NCI-H128 (cell line): ENCODE data around the gene VSX1.

Experiments
- DNase-seq: peaks from one replicate; lab custom pipeline; 2025; ENCODE audit not compliant: unreplicated experiment; lab: John Stamatoyannopoulos, UW

Gene VSX1

DNA sequence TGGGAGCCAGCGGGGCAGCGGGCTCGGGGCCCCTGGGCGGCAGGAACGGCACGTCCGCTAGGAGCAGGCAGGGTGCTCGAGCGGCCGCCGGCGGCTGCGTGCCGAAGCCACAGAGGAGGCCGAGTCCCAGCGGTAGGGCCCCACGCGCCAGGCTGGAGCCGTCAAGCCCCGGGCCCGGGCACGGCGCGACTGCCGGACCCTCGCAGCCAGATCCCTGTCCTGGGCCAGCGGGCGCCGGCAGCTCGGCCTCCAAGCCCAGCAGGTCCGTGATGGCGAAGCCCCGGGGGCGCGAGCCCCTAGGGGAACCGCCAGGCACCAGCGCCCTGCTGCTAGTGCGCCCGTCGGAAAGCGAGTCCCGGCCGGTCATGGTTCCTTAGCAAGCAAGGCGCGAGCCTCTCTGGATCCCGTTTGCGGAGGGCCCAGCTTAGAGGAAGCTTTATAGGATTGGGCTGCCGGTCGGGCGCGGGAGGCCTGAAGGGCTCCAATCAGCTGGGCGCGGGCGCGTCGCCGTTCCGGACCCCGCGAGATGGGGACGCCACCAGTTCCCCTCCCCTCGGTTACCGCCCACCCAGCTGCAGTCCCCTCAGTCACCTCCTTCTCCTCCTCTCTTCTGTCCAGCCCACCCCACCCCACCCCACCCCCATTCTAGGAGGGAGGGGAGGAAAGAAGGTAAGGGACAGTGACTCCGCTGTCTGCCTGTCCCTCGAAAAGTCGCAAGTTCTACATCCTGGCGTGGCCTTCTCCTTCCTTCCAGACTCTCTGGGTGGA is at the start of gene VSX1:
VSX1 (minus strand) TSS at position 412 of the 768 bp plus-strand sequence; CDS start at position 367, 45 bp downstream.
- DNase-seq: no peak

DNA sequence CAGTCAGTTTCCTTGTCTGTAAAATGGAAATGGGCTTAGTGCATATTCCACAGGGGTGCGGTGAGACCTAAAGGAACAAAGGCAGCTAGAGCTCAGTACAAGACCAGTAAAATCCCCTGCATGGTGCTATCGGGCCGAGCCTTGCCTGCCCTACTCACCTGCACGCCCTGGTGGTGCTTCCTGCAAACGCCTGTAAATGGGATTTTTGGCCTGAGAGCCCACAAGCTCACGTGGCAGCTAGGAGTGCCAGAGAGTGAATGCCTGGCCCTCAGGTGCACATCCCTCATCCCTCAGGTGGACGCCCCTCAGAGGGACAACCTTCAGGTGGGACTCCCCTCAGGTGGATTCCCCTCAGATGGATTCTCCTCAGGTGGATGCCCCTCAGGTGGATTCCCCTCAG is 48.0 kb upstream of the VSX1 start:
- no peak for DNase-seq

DNA sequence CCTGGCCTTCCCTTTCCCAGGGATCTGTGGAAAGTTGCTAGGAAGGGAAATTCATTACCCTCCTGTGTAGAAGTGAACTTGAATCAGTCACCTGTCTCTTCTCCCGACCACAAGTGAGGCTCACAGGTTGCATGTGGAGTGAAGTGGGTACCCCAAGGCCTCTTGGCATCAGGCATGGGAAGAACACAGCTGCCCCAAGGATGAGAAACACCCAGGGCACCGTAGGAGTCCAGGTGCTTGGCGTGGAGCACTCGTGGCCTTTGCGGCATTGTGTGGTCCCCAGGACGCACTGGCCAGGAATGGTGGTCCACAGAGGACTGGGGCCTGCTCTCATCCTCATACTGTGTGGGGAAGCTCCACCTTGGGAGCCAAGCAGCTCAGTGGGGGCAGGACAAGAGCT is 47.5 kb upstream of the VSX1 start:
- no peak for DNase-seq

DNA sequence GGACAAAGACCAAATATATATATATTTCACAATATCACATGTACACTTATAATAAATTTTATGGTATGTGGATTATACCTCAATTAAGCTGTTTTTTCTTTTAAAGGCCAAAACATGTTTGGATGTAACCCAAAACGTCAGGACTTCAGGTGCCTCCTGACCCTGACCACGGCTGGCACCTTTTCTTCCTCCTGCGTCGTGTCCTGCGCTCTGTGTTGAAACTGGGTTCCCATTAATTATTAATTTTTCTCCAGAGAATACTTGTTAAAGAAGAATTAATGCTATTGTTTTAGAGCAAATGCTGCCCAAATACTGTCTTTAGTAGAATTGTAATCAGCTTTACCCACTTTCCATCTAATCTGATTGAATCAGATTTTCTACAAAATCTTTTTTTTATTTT is 46.7 kb upstream of the VSX1 start:
- DNase-seq: no peak

DNA sequence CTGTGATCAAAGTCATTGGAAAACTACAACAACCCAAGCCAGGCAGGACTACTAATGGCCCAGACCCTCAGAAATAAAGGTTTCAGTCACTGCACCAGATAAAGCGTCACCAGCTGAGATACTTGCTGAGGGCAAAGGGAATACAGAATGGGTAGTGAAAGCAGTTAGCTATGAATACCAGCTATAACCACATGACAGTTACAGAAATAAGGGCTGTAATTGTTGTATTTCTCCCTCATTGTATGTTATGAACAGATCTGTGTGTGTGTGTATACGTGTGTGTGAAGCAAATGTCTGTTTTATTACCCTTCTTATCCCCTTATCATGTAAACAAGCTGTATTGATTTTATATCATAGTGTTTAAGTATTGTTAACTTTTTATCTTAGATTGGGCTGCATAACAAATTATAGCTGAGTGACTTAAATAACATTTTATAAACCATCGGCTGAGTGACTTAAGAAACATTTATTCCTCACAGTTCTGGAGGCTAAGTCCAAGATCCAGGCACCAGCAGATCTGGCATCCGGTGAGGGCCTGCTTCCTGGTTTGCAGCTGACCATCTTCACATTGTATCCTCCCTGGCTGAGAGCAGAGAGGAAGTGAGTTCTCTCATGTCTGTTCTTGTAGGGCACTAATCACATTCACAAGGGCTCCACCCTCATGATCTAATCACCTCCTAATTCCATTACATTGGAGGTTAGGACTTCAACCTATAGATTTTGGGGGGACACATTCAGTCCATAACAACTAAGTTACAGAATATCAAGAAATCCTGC is 46.0 kb upstream of the VSX1 start:
- no peak for DNase-seq

DNA sequence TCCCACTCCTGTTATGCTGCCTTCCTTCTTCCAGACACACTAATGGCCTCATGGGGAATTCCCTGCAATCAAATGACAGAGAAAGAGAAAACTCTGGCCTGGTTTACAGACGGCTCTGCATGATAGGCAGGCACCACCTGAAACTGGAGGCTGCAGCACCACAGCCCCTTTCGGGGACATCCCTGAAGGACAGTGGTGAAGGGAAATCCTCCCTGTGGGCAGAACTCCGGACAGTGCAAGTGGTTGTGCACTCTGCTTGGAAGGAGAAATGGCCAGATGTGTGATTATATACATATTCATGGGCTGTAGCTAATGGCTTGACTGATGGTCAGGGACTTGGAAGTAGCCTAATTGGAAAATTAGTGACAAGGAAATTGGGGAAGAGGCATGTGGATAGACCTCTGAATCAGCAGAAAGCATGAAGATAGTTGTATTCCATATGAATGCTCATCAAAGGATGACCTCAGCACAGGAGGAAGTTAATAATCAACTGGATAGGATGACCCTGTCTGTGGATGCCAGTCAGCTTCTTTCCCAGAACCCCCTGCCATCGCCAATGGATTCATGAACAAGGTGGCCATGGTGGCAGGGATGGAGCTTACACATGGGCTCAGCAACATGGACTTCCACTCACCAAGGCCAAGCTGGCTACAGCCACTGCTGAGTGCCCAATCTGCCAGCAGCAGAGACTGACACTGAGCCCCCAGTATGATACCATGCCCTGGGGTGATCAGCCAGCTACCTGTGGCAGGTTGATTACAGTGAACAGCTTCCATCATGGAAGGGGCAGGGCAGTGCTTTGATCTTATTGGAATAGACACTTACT is 44.5 kb upstream of the VSX1 start:
- no peak for DNase-seq

DNA sequence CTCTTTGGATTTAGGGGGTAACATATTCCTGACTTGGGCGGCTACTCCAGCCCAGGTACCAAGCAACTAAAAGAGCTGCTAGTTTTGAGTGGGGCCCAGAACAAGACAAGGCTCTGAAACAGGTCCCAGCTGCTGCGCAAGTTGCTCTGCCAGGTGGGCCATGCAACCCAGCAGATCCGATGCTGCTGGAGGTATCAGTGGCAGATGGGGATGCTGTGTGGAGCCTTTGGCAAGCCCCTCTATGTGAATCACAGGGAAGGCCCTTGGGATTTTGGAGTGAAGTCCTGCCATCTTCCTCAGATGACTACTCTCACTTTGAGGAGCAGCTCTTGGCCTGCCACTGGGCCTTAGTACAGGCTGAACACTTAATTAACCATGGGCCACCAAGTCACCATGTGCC is 43.7 kb upstream of the VSX1 start:
- no peak for DNase-seq

DNA sequence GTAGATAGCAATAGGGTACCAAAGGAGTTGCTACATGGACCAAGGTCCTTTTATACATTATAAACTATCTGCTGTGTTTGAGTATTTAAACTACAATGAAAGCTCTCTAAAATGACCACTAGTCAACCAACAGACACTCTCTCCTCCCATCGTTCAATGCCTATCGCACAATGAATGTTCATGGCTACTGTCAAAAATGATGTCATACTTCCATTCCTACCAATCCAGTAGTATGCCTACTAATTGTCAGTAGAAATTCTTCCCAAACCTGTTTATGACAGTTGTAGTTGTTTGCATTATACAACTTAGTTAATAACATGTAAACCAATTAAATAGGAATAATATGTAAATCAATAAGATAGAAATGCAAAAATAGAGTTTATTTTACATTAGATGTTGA is 39.0 kb upstream of the VSX1 start:
- DNase-seq: no peak

DNA sequence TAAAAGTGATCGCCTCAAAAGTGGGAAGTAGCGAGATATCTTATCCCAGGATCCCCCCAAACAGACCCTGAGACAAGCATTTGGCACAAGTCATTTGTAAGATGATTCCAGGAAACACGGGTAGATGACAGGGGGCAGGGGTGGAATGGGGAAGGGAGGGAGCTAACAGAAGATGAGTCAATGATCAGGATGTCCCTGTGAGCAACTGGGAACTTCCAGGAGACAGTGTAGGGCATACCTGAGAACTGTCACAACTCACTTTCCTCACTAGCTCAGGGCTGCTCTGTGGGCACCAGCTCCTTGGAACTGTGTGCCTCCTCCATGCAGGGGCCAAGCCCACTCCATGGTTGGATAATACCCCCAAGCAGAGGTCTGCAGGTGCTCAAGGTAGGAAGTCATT is 38.5 kb upstream of the VSX1 start:
- no peak for DNase-seq

DNA sequence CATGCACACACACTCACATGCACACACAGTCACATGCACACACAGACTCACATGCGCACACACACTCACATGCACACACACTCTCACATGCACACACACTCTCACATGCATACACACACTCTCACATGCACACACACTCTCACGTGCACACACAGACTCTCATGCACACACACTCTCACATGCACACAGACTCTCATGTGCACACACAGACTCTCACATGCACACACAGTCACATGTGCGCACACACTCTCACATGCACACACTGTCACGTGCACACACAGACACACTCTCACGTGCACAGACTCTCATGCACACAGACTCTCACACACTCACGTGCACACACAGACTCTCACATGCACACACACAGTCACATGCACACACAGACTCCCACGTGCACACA is 36.6 kb upstream of the VSX1 start:
- DNase-seq: no peak

DNA sequence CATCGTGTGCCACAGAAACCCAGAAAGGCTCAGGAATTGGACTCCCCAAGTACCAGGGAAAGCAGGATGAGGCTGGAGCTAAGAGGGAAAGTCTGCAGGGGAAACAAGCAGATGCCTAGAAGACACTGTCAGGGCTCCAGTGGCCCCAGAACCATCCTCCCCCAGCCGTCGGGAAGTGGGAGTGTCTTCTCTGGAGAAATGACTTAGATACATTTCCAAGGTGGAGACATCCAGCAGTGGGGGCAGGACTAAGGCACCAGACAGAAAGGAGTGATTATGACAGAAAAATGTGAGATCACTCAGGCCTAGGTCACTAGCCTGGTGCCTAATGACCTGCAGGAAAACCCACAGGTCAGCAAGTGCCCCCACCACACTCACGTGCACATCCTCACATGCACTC is 36.0 kb upstream of the VSX1 start:
- DNase-seq: no peak

DNA sequence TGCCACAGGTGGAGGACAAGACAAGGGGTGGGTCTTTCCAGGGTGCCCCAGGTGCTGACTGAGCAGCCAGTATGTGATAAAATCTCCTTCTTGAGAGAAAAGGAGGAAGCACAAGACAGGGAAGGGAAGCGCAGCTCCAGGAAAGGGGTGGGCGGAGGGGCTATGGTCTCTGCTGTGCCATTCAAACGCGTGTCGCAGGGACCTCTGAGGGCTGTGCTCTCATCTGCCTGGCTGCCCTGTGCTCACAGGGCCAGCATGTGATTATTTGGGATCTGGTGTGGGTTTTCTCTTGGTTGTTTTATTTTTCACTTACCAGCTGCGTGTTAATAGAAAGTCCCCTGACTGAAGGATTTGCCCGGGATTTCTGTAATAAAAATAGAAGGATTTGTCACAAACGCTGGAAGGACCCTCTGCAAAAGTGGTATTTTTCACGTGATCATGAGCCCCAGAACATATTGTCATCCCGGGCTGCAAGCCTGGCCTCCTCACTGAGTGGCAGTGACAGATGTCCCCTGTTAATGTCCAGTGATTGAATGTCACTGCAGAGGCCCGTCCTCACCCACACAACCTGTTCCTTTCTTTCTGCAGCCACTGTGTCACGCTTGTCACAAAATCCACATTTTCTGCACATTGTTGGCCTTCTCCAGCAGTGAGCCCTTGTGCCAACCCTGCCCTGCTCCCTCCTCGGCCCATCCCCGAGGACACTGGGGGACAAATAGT is 35.0 kb upstream of the VSX1 start:
- no peak for DNase-seq

DNA sequence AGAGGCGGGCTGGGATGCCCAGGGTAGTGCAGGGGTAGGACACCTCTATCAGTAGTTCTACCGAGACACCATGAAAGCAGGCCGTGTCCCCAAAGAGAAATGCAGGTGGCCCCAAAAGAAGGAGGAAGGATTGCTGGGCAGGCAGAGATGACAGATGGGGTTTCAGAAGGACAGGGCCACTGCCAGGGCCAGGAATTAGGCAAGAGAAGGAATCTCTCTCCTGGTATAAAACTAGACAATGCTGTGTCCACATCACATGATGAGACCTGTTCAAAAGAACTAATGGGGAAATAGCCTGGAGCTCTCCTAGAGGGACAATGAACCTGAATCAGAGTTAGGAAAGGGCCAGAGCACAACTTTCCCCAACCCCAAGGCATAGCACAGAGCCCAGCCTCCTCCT is 21.6 kb upstream of the VSX1 start:
- DNase-seq: no peak

DNA sequence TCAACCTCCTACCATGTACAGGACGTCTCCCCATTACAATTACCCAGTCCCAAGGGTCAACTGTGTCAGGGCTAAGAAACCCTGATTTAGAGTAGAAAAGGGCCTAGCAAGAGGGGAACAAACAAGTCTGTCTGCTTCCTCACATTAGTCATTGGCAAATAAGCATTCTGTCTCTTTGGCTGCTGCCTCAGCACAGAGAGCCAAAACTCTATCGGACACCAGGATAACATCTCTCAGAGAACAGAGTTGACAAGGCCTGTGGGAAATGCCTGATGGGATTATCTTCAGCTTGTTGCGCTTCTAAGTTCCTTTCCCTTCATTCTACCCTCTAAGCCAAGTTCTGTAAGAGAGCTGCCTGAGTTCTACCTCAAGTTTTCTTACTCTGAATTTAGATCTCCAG is 19.0 kb upstream of the VSX1 start:
- no peak for DNase-seq

DNA sequence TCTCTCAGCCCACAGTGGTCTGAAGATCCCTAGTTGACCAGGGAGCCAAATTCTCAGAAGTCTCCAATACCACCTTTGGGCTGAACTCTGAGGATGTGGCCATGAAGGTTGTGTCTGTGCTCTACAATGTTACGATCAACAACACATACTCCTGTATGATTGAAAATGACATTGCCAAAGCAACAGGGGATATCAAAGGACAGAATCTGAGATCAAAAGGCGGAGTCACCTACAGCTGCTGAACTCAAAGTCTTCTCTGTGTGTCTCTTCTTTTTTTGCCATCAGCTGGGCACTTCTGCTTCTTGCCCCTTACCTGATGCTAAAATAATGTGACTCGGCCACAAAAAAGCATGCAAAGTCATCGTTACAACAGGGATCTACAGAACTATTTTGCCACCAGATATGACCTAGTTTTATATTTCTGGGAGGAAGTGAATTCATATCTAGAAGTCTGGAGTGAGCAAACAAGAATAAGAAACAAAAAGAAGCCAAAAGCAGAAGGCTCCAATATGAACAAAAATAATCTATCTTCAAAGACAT is 17.7 kb upstream of the VSX1 start:
- DNase-seq: no peak

DNA sequence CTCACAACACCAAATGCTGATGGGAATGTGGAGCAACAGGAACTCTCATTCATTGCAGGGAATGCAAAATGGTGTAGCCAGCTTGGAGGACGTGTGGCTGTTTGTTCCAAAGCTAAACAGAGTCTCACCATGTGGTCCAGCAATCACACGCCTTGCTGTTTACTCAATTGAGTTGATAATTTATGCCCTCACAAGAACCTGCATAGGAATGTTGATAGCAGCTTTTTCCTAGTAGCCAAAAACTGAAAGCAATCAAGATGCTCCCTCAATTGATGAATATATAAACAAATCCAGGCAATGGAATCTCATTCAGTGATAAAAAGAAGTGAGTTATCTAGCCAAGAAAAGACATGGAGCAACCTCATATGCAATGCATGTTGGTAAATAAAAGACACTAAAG is 15.6 kb upstream of the VSX1 start:
- no peak for DNase-seq

DNA sequence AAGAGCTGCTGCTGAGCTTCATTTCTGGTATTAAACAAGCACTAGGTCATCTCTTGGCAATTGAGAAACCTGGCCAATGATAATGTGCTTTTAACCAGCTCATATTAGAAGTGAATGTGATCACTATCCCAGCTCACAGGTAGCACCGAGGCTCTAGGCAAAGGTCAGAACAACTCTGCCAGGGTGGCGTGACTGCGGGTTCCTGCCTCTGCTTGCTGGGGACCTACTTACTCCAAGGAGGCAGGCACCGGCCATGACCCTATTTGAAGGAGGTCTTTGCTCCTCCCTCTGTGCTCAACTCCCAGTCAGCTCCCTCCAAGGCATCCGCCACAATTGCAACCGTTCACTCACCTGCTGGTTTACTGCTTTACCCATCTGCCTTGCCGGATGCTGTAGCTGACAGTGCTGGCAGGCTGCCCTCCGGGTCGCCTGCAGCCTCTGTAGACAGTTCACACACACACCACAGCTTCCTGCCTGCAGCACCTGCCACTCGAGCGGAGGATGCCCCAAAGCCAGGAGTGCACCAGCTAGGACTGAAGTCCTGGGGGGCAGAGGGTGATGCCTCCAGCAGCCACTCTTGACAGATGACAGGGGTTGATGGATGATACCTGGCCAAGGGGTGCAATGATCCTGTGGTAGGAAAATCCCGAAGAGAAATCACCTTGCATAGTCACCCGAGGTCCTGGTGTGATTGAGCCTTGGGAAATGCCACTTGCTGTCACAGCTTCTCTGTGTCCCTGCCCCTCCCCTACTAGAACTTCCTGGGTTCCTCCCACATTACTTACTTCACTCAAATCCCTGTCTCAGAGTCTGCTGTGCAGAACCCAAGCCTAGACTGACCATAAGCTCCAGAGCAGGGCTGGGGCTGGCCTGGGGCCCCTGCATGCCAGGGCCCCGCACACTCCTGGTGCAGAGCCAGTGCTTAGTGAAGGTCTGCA is 8.8 kb upstream of the VSX1 start:
- no peak for DNase-seq

DNA sequence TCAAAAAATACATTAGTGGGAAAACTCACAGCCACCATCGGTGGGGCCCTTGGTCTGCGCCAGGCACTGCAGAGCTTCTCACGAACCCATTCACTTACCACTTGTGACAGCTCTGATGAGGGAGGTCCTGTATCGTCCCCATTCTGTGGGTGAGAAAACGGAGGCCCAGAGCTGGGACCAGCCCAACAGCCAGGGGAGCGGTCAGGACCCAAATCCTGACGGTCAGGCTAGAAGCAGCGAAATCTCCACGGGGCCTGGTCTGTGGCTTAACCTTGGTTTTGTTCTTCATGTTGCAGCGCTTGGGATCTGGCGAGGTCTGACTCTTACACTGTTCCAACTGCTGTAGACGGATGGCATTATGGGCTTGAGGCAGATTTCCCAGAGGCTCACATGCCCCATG is 7.7 kb upstream of the VSX1 start:
- no peak for DNase-seq

DNA sequence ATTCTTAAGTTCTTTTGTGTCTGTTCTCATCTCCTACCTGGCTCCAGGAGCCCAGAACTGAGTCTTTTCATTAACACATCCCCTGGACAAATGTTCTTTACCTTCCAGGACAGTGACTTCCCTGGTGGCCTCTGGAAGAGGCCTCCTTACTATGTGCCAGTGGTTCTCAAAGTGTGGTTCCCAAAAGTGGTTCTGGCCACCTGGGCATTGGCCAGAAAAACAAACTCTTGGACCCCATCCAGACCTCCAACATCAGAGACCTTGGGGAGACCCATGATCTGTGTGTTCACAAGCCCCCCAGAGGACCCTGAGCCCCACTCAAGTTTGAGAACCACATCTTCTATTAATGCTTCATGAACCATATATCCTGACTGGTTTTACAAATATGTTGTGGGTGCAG is 7.2 kb upstream of the VSX1 start:
- DNase-seq: no peak

DNA sequence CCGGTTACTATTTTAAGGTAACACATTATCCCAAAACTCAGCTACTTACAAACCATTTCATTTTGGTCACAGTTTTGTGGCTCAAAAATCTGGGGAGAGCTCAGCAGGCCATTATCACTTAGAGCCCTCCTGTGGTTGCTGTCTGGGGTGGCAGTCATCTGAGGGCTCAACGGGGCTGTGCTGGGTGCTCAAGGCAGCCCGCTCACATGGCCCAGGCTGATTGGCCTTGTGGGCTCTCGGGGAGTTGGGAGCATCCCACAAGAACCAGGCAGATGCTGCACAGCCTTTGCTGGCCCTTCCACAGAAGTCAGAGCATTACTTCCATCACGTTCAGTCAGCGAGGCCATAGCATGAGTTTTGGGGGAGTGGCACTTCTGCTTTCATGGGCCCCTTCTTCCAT is 6.3 kb upstream of the VSX1 start:
- DNase-seq: no peak
